Stimulated activated naive CD4-positive, alpha-beta T cell treated with Interleukin-2 at 50 U/mL for 16 hours (primary cell): ENCODE results near the gene TOR1B.

ENCODE experiments used
- DNase-seq: peaks from one replicate; lab custom pipeline; 2025; lab: John Stamatoyannopoulos, UW

Gene TOR1B

GRCh38 chr9:129845373-129845772 is 42.4 kb downstream of the TOR1B start:
- no peak for DNase-seq

GRCh38 chr9:129848712-129849441 is 45.9 kb downstream of the TOR1B start:
- DNase-seq: no peak

GRCh38 chr9:129849901-129850300 is 46.9 kb downstream of the TOR1B start:
- DNase-seq: no peak

GRCh38 chr9:129850821-129851550 is 48.0 kb downstream of the TOR1B start:
- no peak for DNase-seq

- no peak for DNase-seq
These were observed 48.8 kb downstream of the TOR1B start for GRCh38 chr9:129851821-129852220.

- DNase-seq: no peak
These were observed 49.6 kb downstream of the TOR1B start for GRCh38 chr9:129852579-129852978.

DNA sequence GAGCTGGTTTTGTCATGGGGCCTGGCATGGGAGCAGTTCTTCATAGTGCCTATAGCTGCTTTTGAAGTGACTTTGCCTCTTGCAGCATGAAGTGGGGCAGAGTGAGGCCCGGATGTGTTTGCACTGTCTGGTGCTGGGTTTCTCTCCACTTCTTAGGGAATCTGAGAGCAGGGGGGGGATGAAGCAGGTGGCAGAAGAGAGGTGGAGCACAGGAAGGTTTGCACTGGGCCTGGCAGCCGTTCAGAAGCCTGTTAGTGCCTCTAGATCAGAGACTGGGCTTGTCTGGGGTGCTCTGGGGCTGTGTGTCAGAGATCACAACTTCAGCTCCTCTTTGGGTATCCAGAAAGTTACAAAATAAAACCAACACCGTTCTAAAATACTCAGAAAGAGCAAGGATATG is 50.6 kb downstream of the TOR1B start:
- no peak for DNase-seq

GRCh38 chr9:129854588-129855110 is 51.7 kb downstream of the TOR1B start:
- DNase-seq: no peak

- DNase-seq: no peak
These were observed 54.2 kb downstream of the TOR1B start for GRCh38 chr9:129857207-129857606.

DNA sequence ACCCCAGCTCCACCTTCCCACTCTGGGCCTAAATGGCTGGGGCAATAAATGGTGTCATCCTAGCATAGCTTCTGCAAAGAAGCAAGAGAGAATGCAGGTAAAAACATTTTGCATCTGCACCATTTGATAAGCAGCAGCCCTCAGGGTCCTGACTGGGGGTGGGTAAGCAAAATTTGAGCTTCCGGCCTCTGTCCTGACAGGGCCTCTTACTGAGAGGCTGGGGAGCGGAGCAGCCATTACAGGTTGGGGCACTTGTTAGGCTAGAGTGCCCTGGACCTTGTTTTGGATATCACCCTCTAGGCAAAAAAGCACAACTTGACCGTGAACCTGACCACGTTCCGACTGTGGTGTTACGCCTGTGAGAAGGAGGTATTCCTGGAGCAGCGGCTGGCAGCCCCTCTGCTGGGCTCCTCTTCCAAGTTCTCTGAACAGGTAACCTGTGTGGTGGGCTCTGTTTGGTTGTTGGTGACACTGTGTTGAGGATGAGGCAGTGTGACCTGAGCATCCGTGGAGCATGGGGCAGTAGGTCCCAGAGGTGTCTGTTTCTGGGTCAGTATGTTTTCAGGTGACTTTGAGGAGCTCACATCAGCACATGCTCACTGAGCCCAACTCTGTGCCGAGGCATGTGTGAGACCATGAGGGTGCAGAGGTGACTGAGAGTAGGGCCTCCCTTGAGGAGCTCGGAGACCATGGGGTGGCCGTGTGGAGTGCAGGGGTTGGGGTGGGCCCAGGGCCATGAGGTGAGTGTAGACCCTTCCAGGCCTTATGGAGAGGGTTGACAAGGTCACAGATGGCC is 55.4 kb downstream of the TOR1B start:
- no peak for DNase-seq
